PC-3 (cell line): ENCODE results near the gene TMED6. TPM values are rescaled to one million over a fixed set of nuclear protein-coding genes. Genes with fewer than 3 reads are reported as not detected.

Experiments
- ATAC-seq: fragments of 200-7000 bp; cut with Tn5 transposase; 2 replicates; pipeline ENCODE4 v1.9.1; 2020; ENCODE audit warnings: mild to moderate bottlenecking, moderate library complexity
- BruUV-seq: library from RNA; stranded (reverse); fragments of 400-500 nt; replicated peaks from 2 replicates; lab custom pipeline; 2021; lab: Mats Ljungman, UMichigan
- CTCF ChIA-PET: fragments of 300-600 bp; sonication (Branson Sonifier 250); formaldehyde crosslinking; loops from one replicate; lab custom pipeline; 2022; ENCODE audit warnings: antibody characterized with exemption; lab: Charles Lee
- POLR2A ChIA-PET: fragments of 300-600 bp; sonication (Branson Sonifier 250); formaldehyde crosslinking; loops from one replicate; lab custom pipeline; 2022; ENCODE audit warnings: antibody characterized with exemption; ENCODE audit not compliant: unreplicated experiment; lab: Charles Lee
- DNase-seq: peaks from one replicate; pipeline ENCODE4 v3.0.0-alpha.2; 2015
- H2AFZ ChIP-seq: fragments of 300-600 bp; sonication (generic); 2 replicates; pipeline ENCODE4 v1.6.0; 2016; ENCODE audit warnings: antibody characterized with exemption, low read length
- H3F3A ChIP-seq: fragments of 300-600 bp; sonication (generic); one replicate; pipeline ENCODE4 v1.6.0; 2017; ENCODE audit warnings: antibody characterized with exemption, low read length, control low read depth, mild to moderate bottlenecking; ENCODE audit not compliant: unreplicated experiment
- H3K27ac ChIP-seq: fragments of 300-600 bp; sonication (generic); 2 replicates; pipeline ENCODE4 v1.5.1; 2016; ENCODE audit warnings: mild to moderate bottlenecking, low read length
- H3K27me3 ChIP-seq: fragments of 300-600 bp; sonication (generic); 2 replicates; pipeline ENCODE4 v1.6.1; 2016; ENCODE audit warnings: low read length, mixed read lengths
- H3K36me3 ChIP-seq: fragments of 300-600 bp; sonication (generic); 2 replicates; pipeline ENCODE4 v1.6.1; 2016; ENCODE audit warnings: low read depth, mixed run types, low read length, mixed read lengths
- H3K4me1 ChIP-seq: fragments of 300-600 bp; sonication (generic); 2 replicates; pipeline ENCODE4 v1.5.1; 2016; ENCODE audit warnings: low read length; ENCODE audit not compliant: insufficient read depth
- H3K4me2 ChIP-seq: fragments of 300-600 bp; sonication (generic); 2 replicates; pipeline ENCODE4 v1.6.0; 2016; ENCODE audit warnings: low read length
- H3K4me3 ChIP-seq: fragments of 300-600 bp; sonication (generic); 2 replicates; pipeline ENCODE4 v1.5.1; 2016; ENCODE audit warnings: mild to moderate bottlenecking, low read length, mixed read lengths
- H3K79me2 ChIP-seq: fragments of 300-600 bp; sonication (generic); 2 replicates; pipeline ENCODE4 v1.6.1; 2017; ENCODE audit warnings: low read length, mixed read lengths
- H3K9ac ChIP-seq: fragments of 300-600 bp; sonication (generic); 2 replicates; pipeline ENCODE4 v1.6.0; 2016; ENCODE audit warnings: mild to moderate bottlenecking, low read length
- H3K9me2 ChIP-seq: fragments of 300-600 bp; sonication (generic); replicated peaks from 2 replicates; pipeline ENCODE4 v1.6.1; 2016; ENCODE audit warnings: mixed run types, low read length, mixed read lengths
- H3K9me3 ChIP-seq: fragments of 300-600 bp; sonication (generic); 2 replicates; pipeline ENCODE4 v1.6.1; 2016; ENCODE audit warnings: low read length, mixed read lengths
- H4K20me1 ChIP-seq: fragments of 300-600 bp; sonication (generic); 2 replicates; pipeline ENCODE4 v1.6.1; 2016; ENCODE audit warnings: low read length, mixed read lengths
- EZH2 ChIP-seq: fragments of 300-600 bp; sonication (generic); IDR thresholded peaks from one replicate; pipeline ENCODE4 v1.6.1; 2017; ENCODE audit warnings: antibody characterized with exemption, mild to moderate bottlenecking, low read length; ENCODE audit not compliant: unreplicated experiment
- EZH2phosphoT487 ChIP-seq: fragments of 300-600 bp; sonication (generic); IDR thresholded peaks from 2 replicates; pipeline ENCODE4 v1.6.1; 2018; ENCODE audit warnings: mild to moderate bottlenecking, antibody characterized with exemption, low read length, borderline replicate concordance
- intact Hi-C: fragments of 100-400 bp; cut with micrococcal nuclease; formaldehyde crosslinking; loops from 2 replicates; pipeline ENCODE4 v1.9.0; 2023
- total RNA-seq: library from RNA; depleted of rRNA; stranded (reverse); fragments of >200 nt; gene quantifications from 2 replicates; pipeline ENCODE4 v1.2.3, GENCODE V29; 2014
- TF ChIP-seq, protein P1 (sequence below): fragments of 300-600 bp; sonication (generic); conservative IDR thresholded peaks from 2 replicates; pipeline ENCODE4 v1.5.1; 2017; ENCODE audit warnings: antibody characterized with exemption, low read depth, mild to moderate bottlenecking, low read length

The TMED6 gene
- total RNA-seq, 1 experiment from 2014 or later, result not detected

- ATAC-seq, result no peak
These were observed 24.9 kb upstream of the TMED6 start for GRCh38 chr16:69376393-69377059.

GRCh38 chr16:69373019-69373418 is 21.4 kb upstream of the TMED6 start:
- Histone ChIP-seq H3K9ac (no peak overlapping the region), H3K36me3 (peaks cover 14% of the 10 kb centered on the region), H4K20me1 (no peaks in the 10 kb centered on the region), H3K4me2 (no peak overlapping the region), H3K27ac (no peak overlapping the region), H3K4me3 (no peak overlapping the region), H3K9me3 (no peaks in the 10 kb centered on the region), H3K9me2 (no peaks in the 10 kb centered on the region), H3K4me1 (no peaks in the 10 kb centered on the region), H3K79me2 (no peaks in the 10 kb centered on the region), H3K27me3 (no peaks in the 10 kb centered on the region), H3F3A (no peaks in the 10 kb centered on the region), H2AFZ (no peak overlapping the region)
- ChIA-PET CTCF (no interaction called here), POLR2A (no interaction called here)
- DNase-seq (no peak), ATAC-seq (no peak)
- intact Hi-C loops, result no loop called here
- TF ChIP-seq EZH2phosphoT487 (no peak), EZH2 (no peak)
- TF ChIP-seq, protein P1, sequence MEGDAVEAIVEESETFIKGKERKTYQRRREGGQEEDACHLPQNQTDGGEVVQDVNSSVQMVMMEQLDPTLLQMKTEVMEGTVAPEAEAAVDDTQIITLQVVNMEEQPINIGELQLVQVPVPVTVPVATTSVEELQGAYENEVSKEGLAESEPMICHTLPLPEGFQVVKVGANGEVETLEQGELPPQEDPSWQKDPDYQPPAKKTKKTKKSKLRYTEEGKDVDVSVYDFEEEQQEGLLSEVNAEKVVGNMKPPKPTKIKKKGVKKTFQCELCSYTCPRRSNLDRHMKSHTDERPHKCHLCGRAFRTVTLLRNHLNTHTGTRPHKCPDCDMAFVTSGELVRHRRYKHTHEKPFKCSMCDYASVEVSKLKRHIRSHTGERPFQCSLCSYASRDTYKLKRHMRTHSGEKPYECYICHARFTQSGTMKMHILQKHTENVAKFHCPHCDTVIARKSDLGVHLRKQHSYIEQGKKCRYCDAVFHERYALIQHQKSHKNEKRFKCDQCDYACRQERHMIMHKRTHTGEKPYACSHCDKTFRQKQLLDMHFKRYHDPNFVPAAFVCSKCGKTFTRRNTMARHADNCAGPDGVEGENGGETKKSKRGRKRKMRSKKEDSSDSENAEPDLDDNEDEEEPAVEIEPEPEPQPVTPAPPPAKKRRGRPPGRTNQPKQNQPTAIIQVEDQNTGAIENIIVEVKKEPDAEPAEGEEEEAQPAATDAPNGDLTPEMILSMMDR, result no peak
- no TSS peak for BruUV-seq

More at GRCh38 chr16:69376393-69377059, 24.9 kb upstream of the TMED6 start:
- no peaks in the 10 kb centered on the region for H4K20me1 ChIP-seq
- H3K36me3 ChIP-seq, result peaks cover 19% of the 10 kb centered on the region
- H3K4me1 ChIP-seq, result no peaks in the 10 kb centered on the region
- H3K9me2 ChIP-seq, result no peaks in the 10 kb centered on the region
- H3K9ac ChIP-seq, result no peak overlapping the region
- BruUV-seq, result no TSS peak
- ChIA-PET POLR2A (no interaction called here), CTCF (no interaction called here)
- no peaks in the 10 kb centered on the region for H3F3A ChIP-seq
- H3K79me2 ChIP-seq, result peaks cover 6% of the 10 kb centered on the region
- H3K27me3 ChIP-seq, result no peaks in the 10 kb centered on the region
- no peak overlapping the region for H3K4me3 ChIP-seq
- no peak overlapping the region for H3K27ac ChIP-seq
- no peaks in the 10 kb centered on the region for H3K9me3 ChIP-seq
- DNase-seq, result no peak
- intact Hi-C loops, result no loop called here
- TF ChIP-seq EZH2phosphoT487 (no peak), EZH2 (no peak)
- TF ChIP-seq, protein P1, result no peak
- H3K4me2 ChIP-seq, result no peak overlapping the region
- no peak overlapping the region for H2AFZ ChIP-seq

- Histone ChIP-seq H3K4me2 (no peak overlapping the region), H3K9ac (no peak overlapping the region), H3K4me1 (no peaks in the 10 kb centered on the region), H3K9me2 (no peaks in the 10 kb centered on the region), H4K20me1 (no peaks in the 10 kb centered on the region), H2AFZ (no peak overlapping the region), H3K79me2 (no peaks in the 10 kb centered on the region), H3K4me3 (no peak overlapping the region), H3K36me3 (peaks cover 20% of the 10 kb centered on the region), H3K27me3 (no peaks in the 10 kb centered on the region), H3K27ac (no peak overlapping the region), H3K9me3 (no peaks in the 10 kb centered on the region), H3F3A (no peaks in the 10 kb centered on the region)
- no peak for ATAC-seq
- no peak for DNase-seq
- intact Hi-C loops, result no loop called here
- BruUV-seq, result no TSS peak
- TF ChIP-seq, protein P1, result no peak
- TF ChIP-seq EZH2phosphoT487 (no peak), EZH2 (no peak)
- CTCF ChIA-PET, result no interaction called here
- POLR2A ChIA-PET, result no interaction called here
These were observed 20.0 kb upstream of the TMED6 start for GRCh38 chr16:69371564-69371963.
